H1 (cell line): ENCODE data around the gene TTC29. TPM values are rescaled to one million over a fixed set of nuclear protein-coding genes. Genes with fewer than 3 reads are reported as not detected.

Experiments used
- CTCF ChIA-PET: fragments of 300-600 bp; sonication (Branson Sonifier 250); formaldehyde crosslinking; loops from one replicate; lab custom pipeline; 2021; ENCODE audit not compliant: partially characterized antibody; lab: Charles Lee
- POLR2A ChIA-PET: fragments of 300-600 bp; sonication (Branson Sonifier 250); formaldehyde crosslinking; loops from one replicate; lab custom pipeline; 2021; ENCODE audit warnings: inconsistent platforms; ENCODE audit not compliant: partially characterized antibody; lab: Charles Lee
- DNase-seq, 2 experiments: peaks; one replicate each; pipeline versions ENCODE4 v3.0.0 to v3.0.0-alpha.2; 2010 to 2022; ENCODE audit warnings: low spot score in 2 of 2, low read depth in 1 of 2, mixed read lengths in 1 of 2
- FAIRE-seq: peaks from 2 replicates; lab custom pipeline; 2011; peaks lifted over from hg19 to GRCh38; lab: Jason Lieb, UNC
- H2AFZ ChIP-seq: 2 replicates; pipeline ENCODE4 v1.8.1; 2012; ENCODE audit warnings: low read length, inconsistent platforms
- H2AK5ac ChIP-seq: 2 replicates; pipeline ENCODE4 v1.6.1; 2013; ENCODE audit warnings: low read depth, low read length
- H2BK120ac ChIP-seq: replicated peaks from 2 replicates; pipeline ENCODE3; 2013; ENCODE audit warnings: low read depth, low read length, inconsistent platforms
- H2BK12ac ChIP-seq: 2 replicates; pipeline ENCODE4 v1.6.1; 2013; ENCODE audit warnings: low read depth, low read length
- H2BK15ac ChIP-seq: 2 replicates; pipeline ENCODE4 v1.6.1; 2013; ENCODE audit warnings: low read length
- H2BK20ac ChIP-seq: 2 replicates; pipeline ENCODE4 v1.6.1; 2013; ENCODE audit warnings: low read length
- H2BK5ac ChIP-seq: 2 replicates; pipeline ENCODE4 v1.6.1; 2013; ENCODE audit warnings: low read depth, low read length
- H3K14ac ChIP-seq: 2 replicates; pipeline ENCODE4 v1.6.1; 2013; ENCODE audit warnings: inconsistent platforms; ENCODE audit not compliant: insufficient read length
- H3K18ac ChIP-seq: 2 replicates; pipeline ENCODE4 v1.6.1; 2013; ENCODE audit warnings: low read length; ENCODE audit errors: extremely low read depth
- H3K23ac ChIP-seq: 2 replicates; pipeline ENCODE4 v1.6.1; 2013; ENCODE audit warnings: inconsistent platforms; ENCODE audit not compliant: insufficient read length
- H3K23me2 ChIP-seq: 2 replicates; pipeline ENCODE4 v1.6.1; 2013; ENCODE audit warnings: low read depth, low read length
- H3K27ac ChIP-seq: 2 replicates; pipeline ENCODE4 v1.6.1; 2011; ENCODE audit warnings: low read depth, low read length, inconsistent platforms
- H3K27me3 ChIP-seq, 4 experiments: replicated peaks in 1 of 4; 1 replicate in 1 of 4; 2 replicates in 3 of 4; pipeline versions ENCODE4 v1.6.1 to v1.8.1; 2011 to 2013; ENCODE audit warnings: low read length in 3 of 4, mild to moderate bottlenecking in 3 of 4, inconsistent platforms in 2 of 4, mixed read lengths in 2 of 4, moderate library complexity in 1 of 4; ENCODE audit not compliant: control insufficient read depth in 3 of 4, insufficient read depth in 3 of 4; ENCODE audit errors: extremely low read depth in 1 of 4
- H3K36me3 ChIP-seq, 4 experiments: 2 replicates each; pipeline versions ENCODE4 v1.6.1 to v1.8.1; 2011 to 2013; ENCODE audit warnings: mild to moderate bottlenecking in 4 of 4, low read length in 3 of 4, moderate library complexity in 2 of 4, control low read depth in 1 of 4, inconsistent platforms in 1 of 4; ENCODE audit not compliant: insufficient read depth in 4 of 4, control insufficient read depth in 2 of 4
- H3K4ac ChIP-seq: replicated peaks from 2 replicates; pipeline ENCODE3; 2013; ENCODE audit warnings: low read length, low read depth, mixed read lengths, inconsistent platforms; ENCODE audit not compliant: insufficient read length
- H3K4me1 ChIP-seq, 4 experiments: replicated peaks in 1 of 4; 1 replicate in 1 of 4; 2 replicates in 3 of 4; pipeline versions ENCODE4 v1.6.1 to v1.8.1; 2011 to 2013; ENCODE audit warnings: low read length in 3 of 4, inconsistent platforms in 2 of 4, mixed read lengths in 1 of 4; ENCODE audit not compliant: insufficient read depth in 4 of 4, control insufficient read depth in 3 of 4
- H3K4me2 ChIP-seq, 2 experiments: 2 replicates each; pipeline versions ENCODE4 v1.6.1 to v1.8.1; 2011 to 2013; ENCODE audit warnings: low read depth in 2 of 2, low read length in 2 of 2, control low read depth in 1 of 2, inconsistent platforms in 1 of 2, mild to moderate bottlenecking in 1 of 2; ENCODE audit not compliant: insufficient read depth in 1 of 2
- H3K4me3 ChIP-seq, 4 experiments: fragments of 200-600, 300-600 bp in 1 of 4; sonication (generic), shearing (Covaris generic), sonication (Bioruptor Twin) in 1 of 4; 2 replicates each; pipeline versions ENCODE4 v1.5.1 to v1.8.1; 2011 to 2016; ENCODE audit warnings: low read length in 4 of 4, low read depth in 3 of 4, control low read depth in 2 of 4, inconsistent platforms in 2 of 4, mild to moderate bottlenecking in 2 of 4, mixed read lengths in 1 of 4, moderate library complexity in 1 of 4; ENCODE audit not compliant: insufficient read depth in 2 of 4; ENCODE audit errors: extremely low read depth in 1 of 4
- H3K56ac ChIP-seq: replicated peaks from 2 replicates; pipeline ENCODE3; 2013; ENCODE audit warnings: low read depth, mild to moderate bottlenecking, mixed read lengths, low read length, inconsistent platforms; ENCODE audit not compliant: insufficient read length
- H3K79me1 ChIP-seq: 2 replicates; pipeline ENCODE4 v1.6.1; 2013; ENCODE audit warnings: low read depth, low read length, control low read depth
- H3K79me2 ChIP-seq, 2 experiments: 2 replicates each; pipeline versions ENCODE4 v1.6.1 to v1.8.1; 2012 to 2013; ENCODE audit warnings: low read length in 2 of 2, mild to moderate bottlenecking in 2 of 2, inconsistent platforms in 1 of 2; ENCODE audit not compliant: insufficient read depth in 2 of 2, control insufficient read depth in 1 of 2
- H3K9ac ChIP-seq, 4 experiments: replicated peaks in 1 of 4; 1 replicate in 1 of 4; 2 replicates in 3 of 4; pipeline versions ENCODE4 v1.6.1 to v1.8.1; 2011 to 2013; ENCODE audit warnings: low read depth in 3 of 4, low read length in 3 of 4, control low read depth in 2 of 4, mild to moderate bottlenecking in 2 of 4, moderate library complexity in 2 of 4, inconsistent platforms in 1 of 4; ENCODE audit errors: extremely low read depth in 1 of 4
- H3K9me3 ChIP-seq, 2 experiments: 2 replicates each; pipeline versions ENCODE4 v1.6.1 to v1.8.1; 2012 to 2013; ENCODE audit warnings: mild to moderate bottlenecking in 2 of 2, moderate library complexity in 2 of 2, control low read depth in 1 of 2, inconsistent platforms in 1 of 2, low read depth in 1 of 2, low read length in 1 of 2, mixed read lengths in 1 of 2; ENCODE audit not compliant: insufficient read depth in 2 of 2
- H4K20me1 ChIP-seq, 2 experiments: replicated peaks in 1 of 2; 2 replicates each; pipeline versions ENCODE3 to v1.8.1; 2011 to 2013; ENCODE audit warnings: inconsistent platforms in 2 of 2, low read length in 2 of 2, mild to moderate bottlenecking in 1 of 2; ENCODE audit not compliant: insufficient read depth in 2 of 2, control insufficient read depth in 1 of 2
- H4K5ac ChIP-seq: 2 replicates; pipeline ENCODE4 v1.6.1; 2013; ENCODE audit warnings: low read length, low read depth, mixed read lengths, inconsistent platforms; ENCODE audit not compliant: insufficient read length
- H4K8ac ChIP-seq: 2 replicates; pipeline ENCODE4 v1.8.0; 2013; ENCODE audit warnings: mild to moderate bottlenecking, moderate library complexity, low read length, inconsistent platforms; ENCODE audit not compliant: insufficient read depth; ENCODE audit errors: extremely low read depth
- H4K91ac ChIP-seq: replicated peaks from 2 replicates; pipeline ENCODE3; 2013; ENCODE audit warnings: low read length, mixed read lengths, inconsistent platforms; ENCODE audit not compliant: insufficient read length
- BCL11A ChIP-seq, 2 experiments: IDR thresholded peaks; one replicate each; pipeline ENCODE4 v1.6.1; 2011; ENCODE audit warnings: low read depth in 2 of 2, low read length in 2 of 2, mild to moderate bottlenecking in 2 of 2
- CTBP2 ChIP-seq: IDR thresholded peaks from 2 replicates; pipeline ENCODE4 v1.7.0; 2011; ENCODE audit warnings: borderline replicate concordance, mild to moderate bottlenecking, moderate library complexity, mixed read lengths, low read length; ENCODE audit not compliant: insufficient read depth, insufficient read length
- EZH2 ChIP-seq: fragments of 200-600 bp; sonication (generic); IDR thresholded peaks from 2 replicates; pipeline ENCODE4 v1.7.1; 2012; ENCODE audit warnings: low read depth, mild to moderate bottlenecking, moderate library complexity, low read length, inconsistent platforms; ENCODE audit not compliant: severe bottlenecking
- HDAC2 ChIP-seq, 2 experiments: fragments of 300-600 bp in 1 of 2; sonication (generic) in 1 of 2; IDR thresholded peaks; 2 replicates each; pipeline ENCODE4 v1.6.1; 2011 to 2012; ENCODE audit warnings: low read depth in 2 of 2, low read length in 2 of 2, mild to moderate bottlenecking in 2 of 2, moderate library complexity in 2 of 2, borderline replicate concordance in 1 of 2, inconsistent platforms in 1 of 2
- HDAC6 ChIP-seq: IDR thresholded peaks from one replicate; pipeline ENCODE4 v1.7.1; 2012; ENCODE audit warnings: low read depth, mild to moderate bottlenecking, inconsistent platforms, low read length, moderate library complexity
- POLR2A ChIP-seq, 2 experiments: IDR thresholded peaks; 1 replicate in 1 of 2; 2 replicates in 1 of 2; pipeline ENCODE4 v1.6.1; 2011; ENCODE audit warnings: low read depth in 2 of 2, low read length in 2 of 2, mild to moderate bottlenecking in 2 of 2; ENCODE audit errors: control extremely low read depth in 1 of 2
- RBBP5 ChIP-seq: IDR thresholded peaks from 2 replicates; pipeline ENCODE4 v1.7.1; 2012; ENCODE audit warnings: low read depth, mild to moderate bottlenecking, inconsistent platforms, low read length, moderate library complexity, borderline replicate concordance
- RXRA ChIP-seq: IDR thresholded peaks from 2 replicates; pipeline ENCODE4 v1.6.1; 2011; ENCODE audit warnings: low read depth, mild to moderate bottlenecking, low read length, moderate library complexity; ENCODE audit not compliant: insufficient read depth
- SP2 ChIP-seq: IDR thresholded peaks from 2 replicates; pipeline ENCODE4 v1.6.1; 2012; ENCODE audit warnings: mild to moderate bottlenecking, low read length, inconsistent platforms
- SRF ChIP-seq: IDR thresholded peaks from 2 replicates; pipeline ENCODE4 v1.6.1; 2011; ENCODE audit warnings: mild to moderate bottlenecking, low read depth, low read length, moderate library complexity
- TAF1 ChIP-seq: IDR thresholded peaks from 2 replicates; pipeline ENCODE4 v1.6.1; 2011; ENCODE audit warnings: mild to moderate bottlenecking, low read depth, low read length
- TEAD4 ChIP-seq: IDR thresholded peaks from 2 replicates; pipeline ENCODE4 v1.6.1; 2012; ENCODE audit warnings: low read depth, low read length, inconsistent platforms, mixed read lengths
- YY1 ChIP-seq: IDR thresholded peaks from 2 replicates; pipeline ENCODE4 v1.6.1; 2011; ENCODE audit warnings: low read depth, mild to moderate bottlenecking, low read length
- WGBS, 2 experiments: shearing (Covaris generic) in 1 of 2; methylation state at CpG; one replicate each; pipeline versions ENCODE4 v1.1.6 to v1.1.7; 2013 to 2015; ENCODE audit warnings: low lambda C conversion rate in 2 of 2, mixed read lengths in 2 of 2, inconsistent platforms in 1 of 2, low coverage in 1 of 2, missing lambda C conversion rate in 1 of 2; ENCODE audit not compliant: insufficient replicate concordance in 2 of 2, insufficient coverage in 1 of 2, insufficient read length in 1 of 2; ENCODE audit errors: extremely low coverage in 1 of 2, missing lambda C conversion rate in 1 of 2; 5-methylcytosine and 5-hydroxymethylcytosine counted together
- polyA plus RNA-seq, 7 experiments: library from polyadenylated mRNA; depleted of rRNA in 3 of 7; stranded (reverse) in 5 of 7; unstranded in 2 of 7; fragments of >200 nt in 5 of 7; fragments of 200-250 nt in 2 of 7; gene quantifications; 1 replicate in 5 of 7; 2 replicates in 1 of 7; 4 replicates in 1 of 7; pipeline versions ENCODE4 v1.2.1 to v1.2.3, GENCODE V29; 2011 to 2013; ENCODE audit warnings: missing spikeins in 2 of 7, mixed read lengths in 2 of 7
- total RNA-seq: library from RNA; stranded (reverse); fragmentation: NEBNext Ultra II Directional; extraction: Animal tissue kit (Norgen Biotek cat#: 25700); gene quantifications from 2 replicates; pipeline ENCODE4 v1.2.1, GENCODE V29; 2021

The TTC29 gene
- total and polyA plus RNA-seq, 2 of the 8 experiments (the other 6 are each of a cell fraction or from before 2014, with no cell fraction given), result 0.28 TPM; not detected in 1

GRCh38 chr4:146847345-146847744 is 98.3 kb downstream of the TTC29 start:
- Histone ChIP-seq H3K23me2 (no peaks in the 10 kb centered on the region), H3K14ac (no peak overlapping the region), H3K9ac (no peak overlapping the region), H2BK12ac (no peak overlapping the region), H2BK15ac (no peak overlapping the region), H2BK5ac (no peak overlapping the region), H3K9me3 (no peaks in the 10 kb centered on the region), H2AFZ (no peak overlapping the region), H3K4me3 (no peak overlapping the region), H3K27ac (no peak overlapping the region), H2AK5ac (no peak overlapping the region), H3K4me1 (peaks cover 0 to 4% (median 2%) of the 10 kb centered on the region in 4 experiments; a peak in 3 of 7 replicates), H4K20me1 (no peaks in the 10 kb centered on the region), H3K56ac (no peak overlapping the region), H4K8ac (no peak overlapping the region; the same call in 1 of the 2 replicates), H3K79me1 (no peaks in the 10 kb centered on the region), H3K79me2 (no peaks in the 10 kb centered on the region), H3K27me3 (no peaks in the 10 kb centered on the region), H3K18ac (no peak overlapping the region), H3K23ac (no peak overlapping the region), H3K4me2 (no peak overlapping the region), H4K5ac (no peak overlapping the region), H2BK120ac (no peak overlapping the region), H3K4ac (no peak overlapping the region), H4K91ac (no peak overlapping the region)
- FAIRE-seq (no peak), DNase-seq (no peak)
- POLR2A ChIA-PET, result no interaction called here
- CTCF ChIA-PET, result no interaction called here
- no peak for TF ChIP-seq BCL11A (IDR thresholded peaks at IDR 0.05; ENCODE audit: low read depth in 2 of 2, low read length in 2 of 2)
- no peak for TF ChIP-seq CTBP2
- TF ChIP-seq HDAC6, result no peak
- TF ChIP-seq EZH2, result no peak
- TF ChIP-seq YY1, result no peak
- no peak for TF ChIP-seq TEAD4
- TF ChIP-seq SP2, result no peak
- no peak for TF ChIP-seq RXRA
- TF ChIP-seq SRF, result no peak
- TF ChIP-seq HDAC2 (IDR thresholded peaks at IDR 0.05; ENCODE audit: borderline replicate concordance in 1 of 2, low read depth in 2 of 2, low read length in 2 of 2), result no peak
- no peak for TF ChIP-seq POLR2A (IDR thresholded peaks at IDR 0.05; ENCODE audit: control extremely low read depth in 1 of 2, low read depth in 2 of 2, low read length in 2 of 2)
- TF ChIP-seq TAF1, result no peak
- no peak for TF ChIP-seq RBBP5
- TF ChIP-seq, all 59 proteins: peak for 0
- Histone ChIP-seq H3K36me3 (no peaks in the 10 kb centered on the region), H2BK20ac (no peak overlapping the region)
- 85% methylated on average over 5 of the region's 5 CpGs; no CpG with 5 or more reads in 1 of the 2 experiments for WGBS, 2 experiments
